Fibroblast of peridontal ligament (primary cell): ENCODE measurements around the gene TOMM7.
"Not testable (repeated sequence)": the region's sequence is repeated elsewhere in the genome, so short reads cannot be mapped to it uniquely, and the experiment has no call there.

ENCODE experiments used
- DNase-seq: peaks from one replicate; pipeline ENCODE4 v3.0.0-alpha.2; 2010; ENCODE audit errors: extremely low read depth

Gene TOMM7

GRCh38 chr7:22853674-22854157 lies 31.1 kb upstream of the TOMM7 start:
- DNase-seq, result no peak

DNA sequence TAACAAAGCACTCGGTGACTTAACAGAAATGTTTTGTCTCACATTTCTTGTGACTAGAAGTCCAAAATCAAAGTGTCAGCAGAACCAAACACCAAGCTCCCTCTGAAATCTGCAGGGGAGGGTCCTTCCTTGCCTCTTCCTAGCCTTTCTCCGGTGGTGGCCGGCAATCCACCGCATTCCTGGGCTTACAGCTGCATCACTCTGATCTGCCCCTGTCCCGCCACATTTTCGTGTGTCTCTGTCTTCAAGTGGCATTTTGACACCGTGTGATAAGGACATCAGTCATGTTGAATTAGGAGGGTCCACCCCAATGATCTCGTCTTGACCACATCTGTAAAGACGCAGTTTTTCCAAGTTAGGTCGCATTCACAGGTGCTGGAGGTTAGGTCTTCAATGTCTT lies 30.5 kb upstream of the TOMM7 start:
- DNase-seq, result no peak

DNA sequence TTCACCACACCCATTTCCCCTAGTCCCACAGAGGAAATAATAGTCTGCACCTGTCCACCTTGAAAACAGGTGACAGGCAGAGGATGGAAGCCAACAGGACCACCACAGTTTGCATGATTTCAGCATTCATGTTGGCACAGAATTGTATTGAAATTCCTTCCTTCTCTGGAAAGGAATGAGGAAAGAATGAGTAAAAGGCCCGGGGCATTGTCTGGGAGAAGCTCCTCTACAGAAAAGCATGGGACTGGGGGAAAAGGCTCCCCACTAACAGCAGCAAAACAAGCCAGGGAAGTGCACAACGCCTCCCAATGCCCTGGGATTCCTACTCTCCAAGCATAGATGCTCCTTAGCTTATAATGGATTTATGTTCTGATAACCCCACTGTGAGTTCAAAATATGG lies 28.5 kb upstream of the TOMM7 start:
- no peak for DNase-seq

GRCh38 chr7:22850394-22850793 lies 27.7 kb upstream of the TOMM7 start:
- DNase-seq, result not testable (repeated sequence)

DNA sequence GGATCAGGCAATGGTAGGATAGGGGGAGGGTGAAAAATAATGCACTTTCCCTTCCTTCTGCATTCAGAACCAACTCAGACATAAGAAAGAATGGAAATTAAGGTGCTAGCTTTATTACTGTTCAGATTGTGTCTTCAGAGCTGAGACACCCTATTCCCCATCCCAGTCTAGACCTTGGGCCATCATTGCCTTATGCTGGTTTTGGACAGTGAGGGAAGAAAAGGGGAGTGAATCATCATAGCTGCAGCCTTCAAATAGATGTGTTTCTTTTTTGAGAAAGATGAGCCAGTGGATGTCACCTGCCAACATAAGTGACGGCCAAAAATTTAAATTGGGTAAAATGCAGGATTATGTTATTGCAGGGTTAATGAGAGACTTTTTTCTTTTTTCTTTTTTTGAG lies 27.0 kb upstream of the TOMM7 start:
- DNase-seq, result no peak

DNA sequence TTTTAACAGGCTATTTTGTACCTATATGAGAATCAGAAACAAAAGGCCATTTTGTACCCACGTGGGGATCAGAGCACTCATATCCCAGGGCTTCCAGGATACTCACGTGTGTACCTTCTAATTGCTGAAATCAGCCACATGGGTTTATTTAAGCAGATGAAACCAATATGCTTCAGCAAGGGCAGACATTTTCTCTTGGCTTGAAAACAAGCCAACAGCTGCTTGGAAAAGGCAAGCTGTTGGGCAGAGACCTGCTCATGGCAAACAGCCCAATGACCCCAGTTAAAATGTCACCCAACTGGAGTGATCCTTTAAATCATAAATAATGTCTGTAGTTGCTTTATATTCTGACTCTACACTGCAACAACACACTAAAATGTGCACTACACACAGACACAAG lies 26.5 kb upstream of the TOMM7 start:
- DNase-seq, result peak; percentile 78

DNA sequence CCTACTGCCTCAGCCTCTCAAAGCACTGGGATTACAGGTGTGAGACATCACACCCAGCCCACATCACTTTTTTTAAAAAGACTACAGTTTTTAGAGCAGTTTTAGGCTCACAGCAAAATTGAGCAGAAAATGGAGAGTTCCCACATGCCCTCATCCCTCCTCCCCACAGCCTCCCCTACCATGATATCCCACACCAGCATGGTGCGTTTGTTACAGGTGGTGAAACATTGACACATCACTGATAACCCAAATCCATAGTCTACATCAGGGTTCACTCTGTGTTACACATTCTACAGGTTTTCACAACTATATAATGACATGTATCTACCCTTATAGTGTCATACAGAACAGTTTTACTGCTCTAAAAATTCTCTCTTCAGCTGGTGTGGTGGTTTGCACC lies 24.3 kb upstream of the TOMM7 start:
- no peak for DNase-seq

DNA sequence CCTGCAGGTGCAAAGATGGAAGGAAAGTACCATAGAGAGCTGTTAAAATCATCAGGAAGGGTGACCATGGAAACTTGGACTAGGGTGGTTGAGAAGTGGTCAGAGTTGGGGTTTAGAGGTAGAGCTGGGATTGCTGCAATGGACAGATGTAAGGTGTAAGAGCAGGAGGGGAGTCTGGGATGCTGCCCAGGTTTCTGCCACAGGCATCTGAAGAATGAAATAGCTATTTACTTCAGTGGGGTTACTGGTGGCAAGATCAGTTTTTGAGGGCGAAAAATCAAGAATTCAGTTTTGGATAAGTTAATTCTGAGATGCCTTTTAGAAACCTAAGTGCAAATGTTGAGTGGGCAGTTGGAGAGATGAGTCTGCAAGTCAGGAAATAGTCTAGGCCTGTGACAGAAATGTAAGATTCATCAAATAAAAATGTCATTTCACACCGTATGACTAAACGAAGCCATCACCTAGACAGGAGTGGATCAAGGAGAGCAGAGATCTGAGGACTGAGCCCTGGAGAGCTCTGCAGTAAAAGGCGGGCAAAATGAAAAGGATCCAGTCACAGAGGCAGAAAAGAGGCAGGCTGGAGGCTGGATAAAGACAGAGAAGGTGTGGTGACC lies 22.7 kb upstream of the TOMM7 start:
- DNase-seq, result peak; percentile 53

DNA sequence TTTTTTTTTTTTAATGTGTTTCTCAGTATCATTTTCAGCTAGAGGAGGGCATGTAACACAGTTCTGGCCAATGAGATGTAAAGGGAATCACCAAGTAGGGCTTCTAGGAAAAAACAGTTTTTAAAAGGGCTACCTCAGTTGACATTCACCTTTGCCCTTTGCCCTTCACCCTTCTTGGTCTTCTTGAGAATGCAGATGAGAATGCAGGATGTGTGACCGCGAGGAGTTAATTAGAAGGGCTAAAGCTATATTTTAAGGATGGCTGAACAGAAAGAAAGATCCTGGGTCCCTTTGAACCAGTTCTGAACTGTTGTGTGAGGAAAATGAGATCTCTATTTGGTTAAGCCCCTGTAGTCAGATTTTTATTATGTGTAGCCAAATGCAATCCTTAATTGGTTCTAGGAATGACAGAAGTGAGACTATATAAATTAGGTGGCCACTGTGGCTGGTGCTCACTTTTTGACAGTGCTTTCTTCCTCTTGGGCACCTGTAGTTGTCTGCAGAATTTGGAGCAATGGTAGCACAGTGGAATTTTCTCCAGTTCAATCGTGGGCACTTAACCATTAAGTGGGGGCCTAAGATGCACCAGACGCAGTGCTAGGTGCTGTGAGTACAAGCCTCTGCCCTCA lies 21.1 kb upstream of the TOMM7 start:
- DNase-seq, result no peak

DNA sequence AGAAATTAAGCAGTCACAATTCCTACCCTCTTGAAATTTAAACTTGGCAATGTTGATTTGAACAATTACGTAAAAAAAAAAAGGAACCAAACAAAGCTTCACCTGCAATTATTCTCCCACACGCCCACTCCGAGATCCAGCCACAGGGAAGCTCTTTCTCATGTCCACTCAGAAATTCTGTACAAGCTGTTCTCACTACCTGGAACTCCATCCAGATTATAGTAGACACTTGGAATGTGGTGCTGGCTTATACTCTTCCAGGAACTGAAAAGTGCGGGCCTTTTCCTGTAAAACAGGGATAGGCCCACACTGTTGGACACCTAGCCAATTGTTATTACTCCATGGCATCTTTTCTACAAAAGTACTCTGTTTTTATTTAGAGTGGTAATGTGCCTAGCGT lies 20.3 kb upstream of the TOMM7 start:
- DNase-seq, result no peak

- no peak for DNase-seq
Measured at GRCh38 chr7:22842383-22842941, 19.8 kb upstream of the TOMM7 start.

DNA sequence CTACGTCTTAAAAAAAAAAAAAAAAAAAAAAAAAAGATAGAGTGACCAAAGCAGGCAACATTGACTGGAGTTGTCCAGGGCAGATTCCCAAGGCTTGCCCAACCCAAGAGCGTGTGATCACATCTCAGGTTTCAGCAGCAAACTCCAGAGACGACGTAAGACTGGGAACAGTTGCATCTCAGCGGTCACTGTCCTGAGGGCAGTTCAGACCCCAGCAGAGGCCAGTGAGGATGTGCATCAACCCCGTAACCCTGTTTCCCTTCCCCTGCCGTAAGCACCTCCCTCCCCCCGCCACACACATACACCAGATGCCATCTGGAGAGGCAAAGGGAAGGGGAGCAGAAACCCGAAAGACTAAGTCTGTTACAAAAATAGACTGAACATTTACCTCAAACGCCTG lies 19.3 kb upstream of the TOMM7 start:
- DNase-seq, result peak; percentile 53

GRCh38 chr7:22837308-22837707 lies 14.7 kb upstream of the TOMM7 start:
- no peak for DNase-seq

GRCh38 chr7:22836506-22836905 lies 13.9 kb upstream of the TOMM7 start:
- not testable (repeated sequence) for DNase-seq

GRCh38 chr7:22833957-22834356 lies 11.3 kb upstream of the TOMM7 start:
- peak; percentile 48 for DNase-seq

DNA sequence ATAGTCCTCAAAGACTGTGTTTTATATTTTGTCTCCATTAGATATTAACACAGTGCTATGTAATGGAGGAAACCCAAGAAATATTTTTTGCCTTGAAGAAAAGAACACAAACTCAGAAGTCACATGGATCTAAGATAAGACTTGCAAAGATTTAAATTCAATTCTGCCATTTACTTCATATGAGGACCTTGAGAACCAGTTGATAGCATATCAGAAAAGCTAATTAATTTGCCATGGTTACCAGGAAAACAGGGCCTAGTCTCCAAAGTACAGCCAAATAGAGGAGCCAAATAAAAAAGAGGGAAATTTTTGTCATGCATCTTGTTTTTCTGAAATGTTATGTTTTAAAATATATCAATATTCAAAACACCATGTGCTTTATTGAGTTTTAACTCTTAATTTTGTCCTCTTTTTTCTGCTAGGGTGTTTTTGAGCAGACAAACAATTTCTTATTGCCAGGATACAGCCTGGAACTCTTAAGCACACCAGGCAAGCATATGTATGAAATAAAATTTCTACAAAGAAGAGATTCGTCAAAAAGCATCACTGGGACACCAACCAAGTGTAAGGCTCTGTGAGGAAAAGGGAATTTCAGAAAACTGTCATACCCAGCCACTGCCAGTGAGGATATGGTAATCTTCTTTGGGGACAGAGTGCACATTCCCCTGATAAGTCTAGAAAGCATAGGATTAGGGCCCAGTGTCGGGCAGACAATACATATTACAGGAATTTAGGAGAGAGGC lies 10.6 kb upstream of the TOMM7 start:
- no peak for DNase-seq

- DNase-seq, result no peak
Measured at GRCh38 chr7:22832401-22832800, 9.8 kb upstream of the TOMM7 start.

DNA sequence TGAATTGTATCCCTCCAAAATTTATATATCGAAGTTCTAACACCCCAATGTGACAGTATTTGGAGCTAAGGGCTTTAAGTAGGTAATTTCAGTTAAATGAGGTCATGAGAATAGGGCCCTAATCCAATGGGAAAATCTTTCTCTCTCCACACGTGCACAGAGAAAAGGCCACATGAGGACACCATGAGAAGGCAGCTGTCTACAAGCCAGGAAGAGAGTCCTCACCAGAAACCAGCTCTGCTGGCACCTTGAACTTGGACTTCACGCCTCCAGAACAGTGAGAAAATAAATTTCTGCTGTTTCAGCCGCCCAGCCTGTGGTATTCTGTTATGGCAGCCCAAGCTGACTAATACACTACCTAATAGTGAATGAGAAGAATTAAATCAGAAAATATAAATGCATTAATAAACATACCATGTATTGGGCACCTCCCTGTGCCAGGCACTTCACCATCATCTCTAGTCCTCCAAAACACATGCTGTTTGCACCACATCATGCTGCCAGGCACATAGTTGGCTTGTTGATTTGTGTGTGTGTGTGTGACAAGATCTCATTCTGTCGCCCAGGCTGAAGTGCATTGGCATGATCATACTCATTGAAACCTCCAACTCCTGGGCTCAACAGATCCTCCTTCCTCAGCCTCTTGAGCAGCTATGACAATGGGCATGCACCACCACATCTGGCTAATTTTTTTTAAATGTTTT lies 9.1 kb upstream of the TOMM7 start:
- no peak for DNase-seq

DNA sequence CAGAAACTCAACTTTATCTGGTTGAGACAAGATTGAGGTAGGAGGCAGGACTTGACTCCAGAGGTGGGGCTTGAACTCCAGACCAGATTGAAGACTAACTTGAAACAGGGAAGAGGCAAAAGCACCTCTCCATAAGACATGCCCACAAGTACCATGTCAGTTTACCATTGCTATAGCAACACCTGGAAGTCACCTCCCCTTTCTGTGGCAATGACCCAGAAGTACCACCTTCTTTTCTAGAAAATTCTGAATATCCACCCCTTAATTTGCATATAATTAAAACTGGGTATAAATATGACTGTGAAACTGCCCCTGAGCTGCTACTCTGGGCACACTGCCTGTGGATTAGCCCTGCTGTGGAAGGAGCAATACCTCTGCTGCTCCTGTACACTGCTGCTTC lies 4.9 kb upstream of the TOMM7 start:
- DNase-seq, result no peak

DNA sequence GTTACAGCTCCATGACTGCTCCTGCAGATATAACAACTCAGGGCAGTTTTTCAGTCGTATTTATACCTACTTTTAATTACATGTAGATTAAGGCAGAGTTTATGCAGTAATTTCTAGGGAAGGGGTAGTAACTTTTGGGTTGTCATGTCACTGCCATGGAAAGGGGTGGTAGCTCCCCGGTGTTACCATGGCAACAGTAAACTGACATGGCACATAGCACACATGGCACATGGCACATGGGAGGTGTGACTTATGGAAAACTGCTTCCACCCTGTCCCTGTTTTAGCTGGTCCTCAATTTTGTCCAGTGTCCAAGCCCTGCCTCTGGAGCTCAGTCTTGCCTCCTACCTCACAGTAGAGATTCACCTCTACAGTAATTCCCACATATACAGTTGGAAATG lies 3.9 kb upstream of the TOMM7 start:
- DNase-seq, result no peak

DNA sequence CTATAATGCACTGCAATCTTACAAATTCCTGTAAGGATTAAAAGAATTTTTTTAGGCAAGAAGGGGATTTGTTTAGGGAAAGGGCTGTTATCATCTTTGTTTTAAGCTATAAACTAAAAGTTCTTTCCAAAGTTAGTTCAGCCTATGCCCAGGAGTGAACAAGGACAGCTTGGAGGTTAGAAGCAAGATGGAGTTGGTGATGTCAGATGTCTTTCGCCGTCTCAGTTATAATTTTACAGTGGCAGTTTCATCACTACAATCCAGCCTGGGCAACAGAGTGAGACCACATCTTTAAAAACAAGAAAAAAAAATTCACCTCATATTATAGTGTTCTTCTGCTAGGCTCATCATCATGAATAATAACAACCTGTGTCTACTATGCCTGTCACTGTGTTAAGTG lies 2.1 kb upstream of the TOMM7 start:
- no peak for DNase-seq

DNA sequence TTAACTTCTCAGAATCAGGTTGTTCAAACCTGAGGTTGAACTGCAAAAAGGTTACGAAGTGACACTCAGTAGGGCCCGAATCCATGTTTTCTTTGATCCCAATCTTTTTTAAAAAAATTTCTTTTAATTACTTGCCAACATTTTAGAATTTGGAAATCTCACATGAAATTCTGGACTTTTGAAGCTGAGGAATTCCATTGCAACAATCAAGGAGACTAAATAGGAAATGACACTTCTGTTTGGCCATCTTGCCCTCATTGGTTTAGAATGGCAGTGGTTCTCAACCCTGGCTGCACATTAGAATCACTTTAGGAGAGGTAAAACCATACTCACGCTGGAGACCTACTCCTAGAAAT lies 471 bp upstream of the TOMM7 start:
- DNase-seq, result no peak
